GM21390 (cell line): ENCODE results near the gene HOXB7.

Experiments
- ATAC-seq: cut with Tn5 transposase; IDR thresholded peaks from one replicate; pipeline ENCODE4 v1.9.1; 2021; ENCODE audit not compliant: unreplicated experiment

HOXB7 gene

DNA sequence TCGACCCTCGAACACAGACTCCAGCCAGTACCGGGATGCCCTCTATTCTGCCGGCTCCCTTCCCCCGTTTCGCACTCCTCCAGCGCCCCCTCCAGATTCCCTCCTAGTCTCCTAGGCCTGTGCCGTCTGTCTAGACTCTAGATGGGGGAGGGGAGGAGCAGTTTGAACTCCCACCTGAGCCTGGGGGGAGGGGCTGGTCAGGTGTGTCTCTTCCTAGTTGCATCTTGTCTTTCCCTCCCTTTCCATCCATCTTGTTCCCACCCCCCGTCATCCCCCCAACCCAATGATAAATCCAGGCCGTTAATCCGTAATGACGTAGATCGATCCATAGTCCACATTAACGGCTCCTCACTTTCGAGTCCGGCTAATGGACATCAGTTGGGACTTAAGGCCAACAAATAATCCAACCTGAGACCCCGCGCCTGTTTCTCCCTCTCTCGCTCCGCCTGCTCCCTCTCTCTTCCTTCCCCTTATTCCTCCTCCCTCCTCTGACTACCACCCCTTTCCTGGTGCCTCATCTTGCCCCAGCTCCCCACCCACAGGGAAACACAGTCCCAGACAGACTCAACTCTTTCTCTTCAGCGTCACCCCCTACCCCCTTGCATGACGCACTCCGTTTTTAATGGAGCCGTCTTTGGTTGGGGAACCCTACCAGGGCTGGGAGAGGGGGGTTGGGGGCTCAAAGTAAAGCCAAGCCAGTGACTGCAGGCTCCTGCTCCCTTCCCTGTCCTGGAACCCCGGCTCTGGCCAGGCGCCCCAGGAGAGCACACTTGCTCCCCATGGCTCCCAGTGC lies 13.9 kb downstream of the HOXB7 start:
- no peak for ATAC-seq

DNA sequence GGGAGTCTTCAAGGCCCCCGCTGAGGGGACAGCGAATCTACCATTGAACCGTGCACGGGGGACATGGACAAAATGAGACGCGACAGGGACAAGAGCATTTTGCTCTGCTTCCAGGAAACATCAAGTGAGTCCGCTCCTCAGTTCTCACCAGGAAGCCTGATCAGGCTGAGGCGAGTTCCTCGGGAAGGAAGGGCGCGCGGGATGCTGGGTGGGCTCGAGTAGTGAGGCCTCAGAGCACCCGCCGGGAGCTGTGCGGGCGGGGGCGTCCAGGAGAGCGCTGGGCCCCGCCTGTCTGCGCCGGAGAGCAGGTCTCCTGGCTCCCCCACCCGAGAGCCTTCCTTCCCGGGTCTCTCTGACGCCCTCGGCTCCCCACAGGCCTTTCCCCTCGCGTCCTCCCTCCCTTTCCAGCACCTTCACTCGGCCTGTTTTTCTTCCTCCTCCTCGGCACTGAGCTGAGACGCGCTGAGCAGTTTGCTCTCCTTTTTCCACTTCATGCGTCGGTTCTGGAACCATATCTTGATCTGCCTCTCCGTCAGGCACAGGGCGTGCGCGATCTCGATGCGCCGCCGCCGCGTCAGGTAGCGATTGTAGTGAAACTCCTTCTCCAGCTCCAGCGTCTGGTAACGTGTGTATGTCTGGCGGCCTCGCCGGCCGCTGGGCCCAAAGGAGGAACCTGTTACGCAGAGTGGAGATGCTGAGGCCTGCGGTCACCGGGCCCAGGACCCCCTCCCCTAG lies 14.7 kb downstream of the HOXB7 start:
- no peak for ATAC-seq

GRCh38 chr17:48595278-48595999 lies 15.4 kb downstream of the HOXB7 start:
- no peak for ATAC-seq

DNA sequence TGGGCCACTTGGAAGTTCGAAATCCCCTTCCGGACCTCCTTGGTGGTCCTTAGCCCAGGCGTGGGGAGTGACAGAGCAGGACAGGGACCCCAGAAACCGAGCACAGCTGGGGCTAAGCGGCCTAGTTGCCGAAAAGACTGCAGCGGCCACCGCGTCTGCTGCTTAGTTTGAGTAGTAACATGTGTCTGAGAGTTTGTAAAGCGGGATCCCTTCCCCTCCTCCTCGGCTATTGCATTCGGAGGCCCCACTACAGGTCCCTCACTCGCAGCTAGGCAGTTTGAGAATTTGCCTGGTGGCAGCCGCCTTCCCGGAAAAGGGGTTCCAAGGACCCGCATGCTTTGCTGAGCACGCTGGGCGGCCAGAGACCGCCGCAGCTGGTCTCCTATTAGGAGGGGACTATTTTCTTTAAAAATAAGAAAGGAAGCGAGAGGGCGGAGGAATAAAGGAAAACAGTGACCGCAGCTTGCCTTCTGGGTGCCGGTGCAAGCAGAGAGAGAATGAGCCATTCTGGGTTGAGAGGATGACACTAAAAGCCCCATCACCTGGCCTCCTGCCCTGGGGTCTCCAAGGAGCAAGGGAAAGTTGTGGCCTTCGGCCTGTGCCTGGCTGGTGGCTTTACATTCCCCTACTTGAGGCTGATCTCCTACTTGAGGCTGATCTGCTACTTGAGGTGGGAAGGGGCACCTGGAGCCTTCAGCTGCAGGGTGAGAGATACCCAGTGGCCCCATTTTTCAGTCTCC lies 16.1 kb downstream of the HOXB7 start:
- no peak for ATAC-seq

DNA sequence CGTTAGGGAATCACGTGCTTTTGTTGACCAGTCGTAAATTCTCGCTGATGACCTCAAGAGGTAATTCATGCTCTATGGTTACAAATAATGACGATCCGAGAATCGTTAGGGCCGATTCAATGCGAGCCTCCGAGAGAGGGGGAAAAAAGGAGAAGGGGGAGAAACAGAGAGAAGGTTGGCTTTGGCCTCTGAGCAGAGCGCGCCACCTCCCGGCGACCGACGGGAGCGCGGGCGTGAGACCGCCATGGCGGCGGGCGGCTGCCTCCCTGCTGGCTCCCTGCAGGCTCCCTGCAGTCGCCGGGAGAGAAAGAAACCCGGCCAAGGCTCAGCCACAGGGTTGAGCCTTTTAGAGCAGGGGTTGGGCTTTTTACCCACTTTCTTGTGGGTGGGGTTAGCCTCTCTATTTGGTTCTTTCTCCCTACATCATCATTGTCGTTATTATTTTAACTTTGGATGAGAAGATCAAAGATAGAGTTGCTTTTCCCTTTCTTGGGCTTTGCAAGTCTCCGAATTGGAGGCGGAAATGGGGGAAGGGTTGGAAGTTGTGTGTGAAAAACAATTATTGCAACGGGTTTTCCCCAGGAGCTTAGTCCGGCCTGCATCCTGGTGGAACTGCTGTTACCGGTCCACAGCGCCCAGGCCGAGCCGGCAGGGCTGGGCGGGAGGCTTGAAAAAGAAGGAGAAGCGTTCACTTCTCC lies 16.8 kb downstream of the HOXB7 start:
- ATAC-seq = no peak

- ATAC-seq = no peak
Measured at GRCh38 chr17:48593126-48593829, 17.5 kb downstream of the HOXB7 start, which contains the start of gene HOXB5. HOXB5 (minus strand) TSS chr17:48593779; CDS start chr17:48593682, 97 bp downstream.

- no peak for ATAC-seq
Measured at GRCh38 chr17:48592577-48592976, 18.2 kb downstream of the HOXB7 start.

DNA sequence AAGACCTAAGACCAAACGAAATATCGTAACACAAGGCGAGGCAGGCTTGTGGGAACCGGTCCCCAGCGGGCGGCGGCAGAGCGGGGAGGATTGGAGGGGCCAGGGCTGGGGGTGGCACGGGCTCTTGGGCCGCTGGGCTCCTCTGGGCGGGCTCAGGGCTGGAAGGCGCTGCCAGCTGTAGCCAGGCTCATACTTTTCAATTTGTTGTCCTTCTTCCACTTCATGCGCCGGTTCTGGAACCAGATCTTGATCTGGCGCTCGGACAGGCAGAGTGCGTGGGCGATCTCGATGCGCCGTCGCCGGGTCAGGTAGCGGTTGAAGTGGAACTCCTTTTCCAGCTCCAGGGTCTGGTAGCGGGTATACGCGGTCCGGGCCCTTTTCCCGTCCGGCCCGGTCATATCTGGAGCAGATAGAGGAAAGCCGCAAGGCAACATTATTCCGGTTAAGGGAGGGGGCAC lies 18.7 kb downstream of the HOXB7 start:
- ATAC-seq = no peak

GRCh38 chr17:48591255-48592056 lies 19.4 kb downstream of the HOXB7 start:
- no peak for ATAC-seq

DNA sequence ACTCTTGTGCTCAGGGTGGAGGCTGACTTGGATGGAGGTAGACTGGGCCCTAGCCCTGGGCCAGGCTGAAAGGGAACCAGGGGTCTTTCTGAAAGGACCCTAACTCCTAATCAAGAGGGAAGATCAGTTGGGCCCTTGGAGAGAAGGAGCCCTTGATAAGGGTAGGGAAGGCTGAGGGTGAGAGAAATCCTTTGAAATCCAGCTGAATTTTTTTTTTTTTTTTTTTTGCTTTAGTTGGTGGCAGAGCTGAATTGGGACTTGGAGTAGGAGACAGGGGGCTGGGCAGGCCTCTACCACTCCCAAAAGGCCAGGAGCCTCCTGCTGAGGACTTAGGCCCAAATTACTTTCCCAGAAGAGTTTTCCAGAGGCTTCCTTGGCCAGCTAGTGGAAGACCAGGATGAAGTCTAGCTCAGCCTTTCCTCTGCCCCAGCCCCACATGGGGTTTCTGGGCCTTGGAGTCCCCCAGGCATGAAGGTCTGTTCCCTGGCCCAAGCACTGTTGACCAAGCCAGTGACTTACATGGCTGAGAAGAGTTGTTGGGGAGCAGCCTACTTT lies 20.1 kb downstream of the HOXB7 start:
- ATAC-seq = no peak

DNA sequence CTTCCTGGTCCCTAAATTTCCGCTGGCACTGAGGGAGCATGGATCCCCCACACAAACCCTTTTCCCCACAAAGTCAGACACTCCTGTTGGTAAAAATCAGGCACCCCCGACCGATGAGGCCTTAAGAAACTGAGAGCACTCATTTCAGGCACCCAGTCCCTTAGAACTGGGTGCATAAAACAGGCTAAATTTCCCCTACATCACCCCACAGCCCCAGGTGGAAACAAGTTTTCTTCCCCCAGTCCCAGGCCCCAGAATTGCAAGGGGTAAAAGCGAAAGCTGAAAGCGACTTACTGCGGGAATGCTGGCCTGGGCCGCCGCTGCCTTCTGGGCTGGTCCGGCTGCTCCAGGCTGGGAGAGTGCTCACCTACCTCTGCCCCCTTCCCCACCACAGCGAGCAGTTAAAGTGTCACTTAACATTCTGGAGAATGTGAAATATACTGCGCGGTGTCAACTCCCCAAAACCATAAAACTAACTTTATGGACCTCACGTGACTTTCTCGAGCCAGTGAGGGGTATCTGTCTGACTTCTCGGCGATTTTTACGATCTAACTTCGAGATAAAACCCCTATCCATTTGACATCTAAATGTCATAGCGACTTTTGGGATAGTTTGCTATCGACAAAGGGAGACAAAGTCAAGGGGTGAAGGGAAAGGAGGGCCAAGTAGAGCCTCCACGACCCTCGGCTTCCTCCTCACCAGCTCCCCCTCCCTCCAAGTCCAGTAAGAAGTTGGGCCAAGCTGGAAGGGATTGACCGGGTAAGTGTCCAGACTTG lies 20.8 kb downstream of the HOXB7 start, which contains the start of gene HOXB3:
TSS of gene HOXB3 (minus strand) at position 411 of the 776 bp plus-strand sequence. CDS start 37,767 bp downstream, outside the sequence.
- ATAC-seq = no peak

DNA sequence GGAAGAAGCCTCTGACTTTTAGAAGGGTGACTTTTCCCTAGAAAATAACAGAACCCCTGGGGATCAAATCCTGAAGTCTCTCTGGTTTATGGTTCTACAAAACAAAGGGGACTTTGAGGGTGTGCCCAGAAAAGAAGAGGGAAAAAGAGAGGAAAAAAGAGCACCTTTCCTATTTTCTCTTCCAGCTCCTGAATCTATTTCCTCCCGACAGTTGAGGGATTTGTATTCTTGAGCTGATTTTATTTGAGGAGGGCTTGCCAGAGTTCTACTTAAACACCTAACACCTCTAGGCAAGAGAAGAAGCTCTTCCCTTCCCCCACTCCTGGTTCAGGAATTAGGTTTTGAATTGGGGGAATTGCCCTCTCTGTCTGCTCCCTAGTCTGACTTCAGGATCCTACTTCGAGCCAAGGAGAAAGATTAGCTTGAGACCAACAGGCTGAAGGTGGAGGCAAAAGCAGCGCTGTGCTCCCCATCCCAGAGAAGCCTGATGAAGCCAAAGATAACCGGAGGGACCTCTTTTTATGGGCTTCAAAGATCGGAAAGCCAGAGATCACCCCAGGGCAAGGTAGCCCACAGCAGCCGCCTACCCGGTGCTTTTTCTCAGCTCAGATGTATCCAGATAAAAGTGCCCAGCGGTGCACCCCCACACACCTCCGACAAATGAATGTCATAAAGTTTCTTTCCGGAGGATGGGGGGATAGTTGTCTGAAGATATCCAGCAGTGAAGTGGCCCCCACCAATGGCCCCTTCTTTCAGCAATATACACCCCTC lies 21.6 kb downstream of the HOXB7 start:
- no peak for ATAC-seq

GRCh38 chr17:48588528-48588927 lies 22.3 kb downstream of the HOXB7 start:
- no peak for ATAC-seq

DNA sequence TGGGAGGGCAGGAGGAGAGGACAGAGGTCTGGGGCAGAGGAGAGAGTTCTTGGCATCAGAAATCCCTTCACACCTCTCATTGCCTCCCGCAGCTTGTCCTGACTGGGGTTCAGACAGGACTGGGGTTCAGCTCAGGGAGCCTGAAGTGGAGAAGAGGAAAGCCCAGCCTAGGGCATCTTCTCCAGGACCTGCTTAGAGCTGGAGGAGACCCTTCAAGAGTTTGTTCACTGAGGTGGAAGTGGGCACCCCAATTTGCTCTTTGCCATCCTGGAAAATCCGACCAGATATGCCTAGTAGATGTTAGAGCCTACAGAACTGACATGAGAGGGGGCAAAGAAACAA lies 22.8 kb downstream of the HOXB7 start:
- no peak for ATAC-seq

DNA sequence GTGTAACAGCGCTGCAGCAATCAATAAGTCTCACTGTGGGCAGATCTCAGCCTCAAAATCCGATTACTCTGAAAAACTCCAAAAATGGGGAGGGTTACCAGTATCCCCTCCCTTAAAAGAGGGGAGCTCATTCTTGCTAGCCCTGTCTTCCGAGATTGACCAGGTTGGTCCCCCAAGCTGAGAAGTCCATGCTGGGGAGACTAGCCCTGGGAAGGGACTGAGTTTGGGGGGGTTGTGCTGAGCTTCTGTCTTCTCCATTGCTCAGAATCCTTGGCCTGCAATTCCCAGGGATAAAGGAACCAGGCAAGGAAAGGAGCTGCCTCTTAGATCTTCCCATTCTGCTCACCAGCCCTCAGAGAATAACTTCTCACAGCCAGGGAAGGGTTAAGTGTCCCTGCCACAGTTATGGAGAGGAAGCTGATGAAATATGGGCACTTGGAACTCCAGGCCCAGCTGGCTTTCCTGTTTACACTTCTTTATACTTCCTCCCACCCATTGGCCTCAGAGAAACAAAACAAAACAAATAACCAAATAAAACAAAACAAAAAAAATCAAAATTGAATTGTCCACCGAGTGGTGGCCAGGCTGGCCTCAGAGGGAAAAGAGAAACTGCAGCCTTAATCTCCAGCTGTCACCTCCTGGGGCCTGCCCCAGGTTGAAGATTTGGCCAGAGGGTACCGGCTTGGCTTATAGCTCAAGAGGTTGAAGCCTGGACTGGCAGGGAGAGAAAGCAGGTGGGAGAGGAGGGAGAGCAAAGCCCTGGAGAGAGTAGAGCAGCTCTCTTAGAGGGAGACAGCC lies 23.3 kb downstream of the HOXB7 start:
- ATAC-seq = no peak
